ENCODE measurements around the gene LARGE1.

DNA sequence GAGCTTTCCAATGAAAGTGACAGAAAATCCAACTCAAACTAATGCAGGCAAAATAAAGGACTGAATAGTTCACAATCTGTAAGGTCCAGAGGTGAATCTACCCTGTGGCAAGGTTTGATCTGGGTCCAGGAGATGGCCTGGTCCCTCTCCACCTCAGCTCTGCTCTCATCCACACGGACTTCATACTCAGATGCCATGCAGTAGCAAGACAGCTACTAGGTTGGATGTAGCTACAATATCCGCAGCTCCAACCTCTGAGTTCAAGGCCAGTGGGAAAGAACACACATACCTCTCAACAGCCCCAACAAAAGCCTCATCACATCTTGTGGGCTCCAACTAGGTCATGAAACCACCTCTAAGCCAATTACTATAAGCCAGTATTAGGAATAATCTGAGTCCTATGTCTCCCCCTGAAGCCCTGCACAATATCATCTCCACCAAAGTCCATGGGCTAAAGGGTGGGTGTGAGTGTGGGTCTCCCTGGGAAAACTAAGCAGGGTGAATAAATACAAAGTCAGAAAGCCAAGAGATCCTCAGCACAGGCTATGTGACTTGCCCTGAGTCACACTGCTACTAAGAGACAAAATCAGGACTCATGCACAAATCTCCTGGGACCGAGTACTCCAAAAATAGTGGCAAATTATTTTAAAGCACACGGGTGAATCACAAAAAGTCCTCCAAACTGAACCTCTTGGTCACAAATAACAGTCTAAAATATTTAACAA, 78.8 kb downstream of the LARGE1 start:
- TF ChIP-seq, protein P1, sequence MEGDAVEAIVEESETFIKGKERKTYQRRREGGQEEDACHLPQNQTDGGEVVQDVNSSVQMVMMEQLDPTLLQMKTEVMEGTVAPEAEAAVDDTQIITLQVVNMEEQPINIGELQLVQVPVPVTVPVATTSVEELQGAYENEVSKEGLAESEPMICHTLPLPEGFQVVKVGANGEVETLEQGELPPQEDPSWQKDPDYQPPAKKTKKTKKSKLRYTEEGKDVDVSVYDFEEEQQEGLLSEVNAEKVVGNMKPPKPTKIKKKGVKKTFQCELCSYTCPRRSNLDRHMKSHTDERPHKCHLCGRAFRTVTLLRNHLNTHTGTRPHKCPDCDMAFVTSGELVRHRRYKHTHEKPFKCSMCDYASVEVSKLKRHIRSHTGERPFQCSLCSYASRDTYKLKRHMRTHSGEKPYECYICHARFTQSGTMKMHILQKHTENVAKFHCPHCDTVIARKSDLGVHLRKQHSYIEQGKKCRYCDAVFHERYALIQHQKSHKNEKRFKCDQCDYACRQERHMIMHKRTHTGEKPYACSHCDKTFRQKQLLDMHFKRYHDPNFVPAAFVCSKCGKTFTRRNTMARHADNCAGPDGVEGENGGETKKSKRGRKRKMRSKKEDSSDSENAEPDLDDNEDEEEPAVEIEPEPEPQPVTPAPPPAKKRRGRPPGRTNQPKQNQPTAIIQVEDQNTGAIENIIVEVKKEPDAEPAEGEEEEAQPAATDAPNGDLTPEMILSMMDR (IDR thresholded peaks at IDR 0.05): no peak
- TF ChIP-seq ZFX (IDR thresholded peaks at IDR 0.05; ENCODE audit: borderline replicate concordance): no peak
